Measurements from ENCODE around the gene ATP10A.

DNA sequence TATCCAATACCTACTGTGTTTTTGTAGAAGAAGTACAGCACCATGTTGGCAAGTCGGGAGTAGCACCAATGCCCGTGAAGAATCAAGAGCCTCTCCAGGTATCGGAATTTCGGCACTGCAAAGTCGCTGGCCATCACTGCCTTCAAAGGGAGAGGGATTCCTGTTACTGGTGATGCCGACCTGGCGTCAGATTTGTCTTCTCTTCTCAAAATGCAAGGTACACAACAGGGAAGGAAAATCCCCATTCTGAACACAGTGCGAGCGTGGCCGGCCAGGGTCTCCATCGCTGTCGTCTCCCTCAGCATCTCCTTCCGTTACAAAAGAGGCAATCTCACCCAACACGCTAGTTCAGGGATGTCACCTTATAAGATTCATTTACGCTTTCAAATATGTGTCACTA is 175.4 kb downstream of the ATP10A start:
- TF ChIP-seq GLIS3 (CRISPR knock-in tag; IDR thresholded peaks at IDR 0.05) (no peak), SNAI2 (CRISPR knock-in tag; IDR thresholded peaks at IDR 0.05) (no peak), ISL1 (CRISPR knock-in tag; IDR thresholded peaks at IDR 0.05) (no peak)
